HL-60/S4 (cell line): ENCODE results near the gene LANCL2.

ENCODE experiments used
- in situ Hi-C: fragments of 300-500 bp; cut with MboI; formaldehyde crosslinking; loops from 2 replicates; pipeline ENCODE4 v1.14.3; 2022; ENCODE audit warnings: low sequenced_read_pairs

LANCL2 gene

DNA sequence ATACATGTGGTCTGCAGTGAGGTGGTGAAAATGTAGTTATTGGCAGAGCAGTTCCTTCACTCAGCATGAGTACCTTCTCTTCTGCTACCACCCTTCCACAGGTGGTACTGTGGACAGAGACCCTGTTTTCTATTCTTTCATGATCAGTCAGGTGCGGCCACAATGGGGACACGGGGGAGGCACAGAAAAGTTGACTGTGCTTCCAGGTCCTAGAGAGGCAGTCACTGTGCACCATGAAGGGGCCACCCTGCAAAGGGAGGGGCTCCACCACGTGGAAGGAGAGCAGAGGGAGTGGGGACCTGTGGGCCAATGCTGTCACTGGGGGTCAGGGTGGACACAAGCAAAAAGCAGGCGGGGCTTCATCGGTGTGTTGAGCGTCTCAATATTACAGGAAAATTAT lies 3.6 kb upstream of the LANCL2 start:
- in situ Hi-C loops = no loop called here

DNA sequence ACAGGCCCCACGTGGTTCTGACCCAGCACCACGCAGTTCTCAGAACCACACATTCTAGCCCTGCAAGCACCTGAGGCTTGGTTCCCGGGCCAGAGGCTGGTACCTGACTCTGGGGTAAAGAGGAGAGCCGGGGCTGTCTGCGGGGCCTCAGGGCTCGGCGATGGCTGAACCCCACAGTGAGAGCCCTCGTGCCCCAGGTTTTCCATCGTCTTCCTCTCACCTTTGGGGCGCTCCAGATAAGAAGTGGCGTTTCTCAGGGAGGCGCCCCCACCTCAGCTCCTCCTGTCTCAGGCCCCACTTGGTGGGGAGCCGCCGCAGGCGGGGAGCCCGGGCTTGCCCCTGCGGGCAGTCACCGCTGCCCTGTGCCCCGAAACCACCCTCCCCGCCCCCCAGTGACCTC lies 2.2 kb upstream of the LANCL2 start:
- in situ Hi-C loops = no loop called here

DNA sequence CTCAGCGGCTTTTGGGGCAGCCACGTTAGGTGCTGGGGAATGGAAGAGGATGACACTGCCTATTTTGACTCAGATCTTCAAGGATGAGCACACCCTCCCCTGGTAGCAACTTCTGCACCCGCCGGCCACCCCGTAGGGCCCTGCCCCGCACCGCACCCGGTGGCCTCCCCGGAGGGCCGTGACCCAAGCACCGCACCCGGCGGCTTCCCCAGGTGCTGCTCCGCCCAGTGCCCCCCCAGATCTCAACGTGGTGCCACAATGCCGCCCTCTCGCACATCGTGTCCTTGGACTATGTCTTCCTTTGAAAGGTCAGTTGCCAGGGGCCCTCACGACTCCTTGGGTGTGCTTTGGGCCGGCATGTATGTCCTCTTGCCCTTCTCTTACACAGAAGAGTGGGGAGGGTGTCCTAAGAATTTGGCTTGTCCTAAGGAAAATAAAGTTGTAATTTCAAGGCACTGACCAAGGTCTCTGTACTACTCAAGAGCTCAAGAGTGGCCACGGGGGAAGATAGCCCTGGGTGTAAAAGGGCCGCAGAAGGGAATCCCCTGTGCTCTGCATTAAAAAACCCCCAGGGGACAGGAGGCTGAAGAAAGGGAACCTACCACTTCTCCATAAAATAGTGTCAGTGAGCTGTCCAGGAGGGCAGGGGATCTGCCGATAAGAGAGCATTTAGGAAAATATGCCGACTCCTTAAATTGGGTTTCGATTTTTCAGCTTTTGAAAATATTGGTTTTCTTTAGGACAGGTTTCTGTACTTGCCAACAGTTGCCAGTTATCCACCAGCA lies 1.6 kb upstream of the LANCL2 start:
- in situ Hi-C loops = no loop called here

DNA sequence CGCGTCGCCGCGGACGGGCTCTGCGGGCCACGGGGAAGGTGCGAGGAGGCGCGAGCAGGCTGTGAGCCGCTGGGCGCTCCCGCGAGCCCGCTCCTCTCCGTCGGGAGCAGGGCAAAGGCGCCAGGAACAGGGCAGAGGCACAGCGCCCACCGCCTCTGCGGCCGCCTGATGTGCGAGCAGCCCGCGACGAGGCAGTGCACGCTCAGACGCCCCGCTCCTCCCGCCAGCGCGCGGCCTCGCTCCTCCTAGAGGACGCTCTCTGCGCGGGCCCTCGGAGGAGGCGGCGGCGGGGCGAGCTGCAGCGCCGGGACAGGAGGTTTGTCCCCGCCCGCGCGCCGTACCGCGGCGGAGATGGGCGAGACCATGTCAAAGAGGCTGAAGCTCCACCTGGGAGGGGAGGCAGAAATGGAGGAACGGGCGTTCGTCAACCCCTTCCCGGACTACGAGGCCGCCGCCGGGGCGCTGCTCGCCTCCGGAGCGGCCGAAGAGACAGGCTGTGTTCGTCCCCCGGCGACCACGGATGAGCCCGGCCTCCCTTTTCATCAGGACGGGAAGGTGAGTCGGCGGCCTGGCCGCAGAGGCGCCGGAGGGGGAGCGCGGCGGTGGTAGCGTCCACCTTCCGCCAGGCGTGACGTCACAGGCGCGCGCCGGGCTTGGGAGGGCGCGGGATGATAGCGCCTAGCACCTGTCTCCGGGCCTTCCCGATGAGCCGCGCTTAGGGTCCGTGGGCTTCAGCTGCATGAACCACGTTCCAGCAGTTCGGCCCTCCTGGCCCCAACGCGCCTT lies 731 bp downstream of the LANCL2 start:
- in situ Hi-C loops = no loop called here

DNA sequence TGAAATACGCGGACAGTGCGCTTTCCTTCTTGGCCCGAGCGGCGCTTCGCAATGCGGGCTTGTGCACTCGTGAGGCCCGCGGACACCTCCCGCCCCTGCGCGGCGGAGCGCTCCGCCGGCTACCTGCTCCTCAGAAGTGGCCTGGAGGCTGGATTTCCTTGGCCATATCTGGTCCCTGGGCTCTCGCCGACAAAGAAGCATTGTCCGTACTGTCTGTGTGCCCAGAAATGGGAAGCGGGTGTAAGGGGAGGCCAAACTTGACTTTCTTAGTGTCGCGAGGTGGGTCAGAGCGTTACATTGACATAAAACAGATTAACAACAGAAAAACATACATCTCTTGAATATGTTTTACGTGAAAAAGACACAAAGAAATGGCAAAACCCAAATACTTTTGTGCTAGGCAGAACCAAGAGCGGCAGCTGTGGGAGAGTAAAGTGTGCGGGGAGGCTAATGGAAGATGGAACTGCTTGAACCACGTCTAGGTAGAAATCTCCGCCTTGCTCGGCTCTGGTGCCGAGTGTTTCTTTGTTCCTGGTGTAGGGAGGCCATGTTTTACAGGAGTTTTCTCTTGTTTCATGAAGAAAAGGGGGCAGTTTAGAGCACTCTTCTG lies 1.4 kb downstream of the LANCL2 start:
- in situ Hi-C loops = no loop called here

DNA sequence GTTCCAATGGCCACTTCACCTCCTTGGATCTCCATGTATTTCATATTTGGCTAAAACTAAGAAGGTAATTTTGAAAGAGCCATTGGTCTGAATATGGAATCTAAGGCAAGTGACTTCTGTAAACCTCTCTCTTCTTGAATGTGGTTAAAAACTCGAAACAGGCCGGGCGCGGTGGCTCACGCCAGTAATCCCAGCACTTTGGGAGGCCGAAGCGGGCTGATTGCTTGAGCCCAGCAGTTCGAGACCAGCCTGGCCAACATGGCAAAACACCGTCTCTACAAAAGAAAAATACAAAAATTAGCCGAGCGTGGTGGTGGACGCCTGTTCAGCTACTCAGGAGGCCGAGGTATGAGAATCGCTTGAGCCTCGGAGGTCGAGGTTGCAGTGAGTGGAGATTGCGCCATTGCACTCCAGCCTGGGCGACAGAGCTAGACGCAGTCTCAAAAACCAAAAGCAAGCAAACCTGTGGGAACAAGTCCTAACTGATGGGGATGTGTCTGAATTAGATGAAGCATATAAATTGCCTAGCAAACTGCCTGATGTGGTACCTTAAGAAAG lies 2.2 kb downstream of the LANCL2 start:
- in situ Hi-C loops = no loop called here

DNA sequence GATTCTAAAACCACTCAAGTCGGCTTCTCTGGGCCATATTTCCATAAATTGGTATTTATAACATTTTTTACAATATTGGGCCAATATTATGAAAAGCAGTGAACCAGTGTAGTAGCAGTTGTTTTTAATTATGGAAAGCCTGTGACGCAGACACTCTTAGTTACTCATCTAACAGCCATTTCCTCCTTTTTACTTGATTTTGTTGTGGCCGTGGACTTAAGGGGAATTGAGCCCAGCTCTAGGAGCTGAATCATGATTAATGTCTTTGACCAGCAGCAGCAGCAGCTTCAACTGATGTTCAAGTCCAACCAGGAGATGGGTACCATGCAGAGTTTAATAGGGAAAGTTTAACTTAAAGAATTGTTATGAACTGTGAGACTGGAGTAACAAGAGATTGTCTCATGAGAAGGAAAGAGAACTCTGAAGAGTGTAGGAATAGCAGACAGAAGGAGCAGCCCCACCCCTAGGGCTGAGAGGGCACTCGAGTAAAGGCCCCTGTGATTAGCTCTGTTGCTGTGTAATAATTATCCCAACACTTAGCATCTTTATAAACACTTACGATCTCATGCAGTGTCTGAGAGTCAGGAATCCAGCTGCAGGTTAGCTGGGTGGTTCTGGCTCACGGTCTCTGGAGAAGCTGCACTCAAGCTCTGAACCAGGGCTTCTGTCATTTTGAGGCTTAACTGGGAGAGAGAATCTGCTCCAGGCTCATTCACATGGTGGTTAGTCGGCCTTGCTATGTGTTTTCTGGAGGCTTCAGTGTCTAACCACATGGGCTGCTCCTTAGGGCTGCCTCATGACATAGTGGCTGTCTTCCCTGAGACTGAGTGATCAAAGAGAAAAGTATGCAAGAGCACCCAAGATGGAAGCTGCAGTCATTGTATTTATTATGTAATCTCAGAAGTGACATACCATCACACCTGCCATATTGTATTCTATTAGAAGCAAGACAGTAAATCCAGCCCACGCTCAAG lies 4.6 kb downstream of the LANCL2 start:
- in situ Hi-C loops = no loop called here

DNA sequence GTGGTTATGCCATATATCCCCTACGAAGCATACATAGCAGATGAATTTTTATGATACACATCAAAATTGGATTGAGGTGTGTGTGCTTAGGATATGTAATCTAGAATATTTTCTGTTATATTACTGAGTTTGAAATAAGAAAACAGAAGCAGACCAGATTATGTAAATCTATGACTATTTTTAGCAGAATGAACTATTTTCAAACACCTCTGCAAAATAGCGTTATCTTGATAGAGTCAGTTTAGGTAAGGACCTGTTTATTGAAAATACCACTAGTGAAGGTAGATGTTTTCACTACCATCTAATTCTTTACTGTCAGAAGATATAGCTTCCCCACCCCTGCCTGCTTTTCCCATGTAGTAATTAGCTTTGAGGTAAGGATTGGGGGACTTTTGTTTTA lies 9.1 kb downstream of the LANCL2 start:
- in situ Hi-C loops = no loop called here

DNA sequence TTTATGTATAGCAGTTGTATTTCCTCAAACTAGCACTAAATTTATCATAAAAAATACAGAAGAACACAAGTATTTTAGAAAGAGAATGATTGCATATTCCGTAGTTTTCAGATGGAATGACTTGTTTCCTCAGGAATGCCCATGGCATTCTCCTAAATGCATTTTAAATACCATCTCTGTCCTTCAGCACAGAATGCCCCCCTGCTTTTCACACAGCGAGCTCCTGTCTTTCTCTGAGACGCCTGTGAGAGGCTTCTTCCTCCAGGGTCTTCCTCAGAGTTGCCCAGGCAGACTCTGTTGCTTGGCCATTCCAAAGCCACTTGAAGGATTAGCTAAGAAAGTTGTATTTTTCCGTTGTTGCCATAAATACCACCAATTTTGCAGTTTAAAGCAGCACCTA lies 10.1 kb downstream of the LANCL2 start:
- in situ Hi-C loops = no loop called here

DNA sequence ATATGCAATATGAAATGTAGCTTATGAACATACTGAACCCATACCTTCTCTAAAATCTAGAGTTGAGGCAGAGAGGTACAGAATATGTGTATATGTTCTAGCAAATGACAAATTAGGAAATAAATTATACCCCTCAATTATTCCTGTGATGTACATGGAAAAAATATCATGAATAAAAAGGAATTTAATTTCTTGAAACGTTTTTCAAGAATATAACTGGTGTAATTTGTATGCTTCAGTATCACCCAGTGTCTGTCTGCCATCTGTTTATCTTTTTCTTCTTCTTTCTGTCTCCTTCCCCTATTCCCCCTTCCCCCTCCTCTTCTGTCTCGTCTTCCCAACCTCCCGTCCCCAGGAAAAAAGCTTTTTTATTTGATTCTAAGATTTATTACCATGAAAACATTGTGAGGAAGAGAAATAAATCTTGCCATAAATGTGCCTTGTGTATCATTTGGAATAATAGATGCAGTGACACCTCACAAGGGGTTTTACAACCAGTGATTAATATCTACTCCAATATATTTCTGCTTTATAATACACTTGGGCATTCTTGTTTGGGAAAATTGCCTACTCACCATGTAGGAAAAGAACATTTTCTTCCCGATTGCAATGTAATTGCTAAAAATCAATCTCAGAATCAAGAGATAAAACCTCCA lies 12.2 kb downstream of the LANCL2 start:
- in situ Hi-C loops = no loop called here

DNA sequence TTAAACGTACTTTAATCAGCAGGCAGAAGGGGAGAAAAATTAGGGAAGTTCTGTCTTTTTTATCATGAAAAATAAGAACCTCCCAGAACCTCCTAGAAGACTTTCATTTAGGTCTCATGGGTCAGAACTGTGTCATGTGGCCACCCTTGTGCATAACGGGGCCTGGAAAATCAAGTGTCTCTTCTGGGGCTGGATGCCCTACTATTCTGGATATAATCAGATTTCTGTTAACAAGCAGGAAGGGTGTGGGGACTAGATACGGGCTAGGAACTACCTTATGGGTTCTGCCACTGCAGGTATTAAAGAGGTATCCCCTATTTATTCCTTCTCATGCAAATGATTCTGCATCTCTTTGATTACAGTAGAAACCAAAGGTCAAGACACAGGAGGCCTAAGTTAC lies 14.1 kb downstream of the LANCL2 start:
- in situ Hi-C loops = no loop called here

DNA sequence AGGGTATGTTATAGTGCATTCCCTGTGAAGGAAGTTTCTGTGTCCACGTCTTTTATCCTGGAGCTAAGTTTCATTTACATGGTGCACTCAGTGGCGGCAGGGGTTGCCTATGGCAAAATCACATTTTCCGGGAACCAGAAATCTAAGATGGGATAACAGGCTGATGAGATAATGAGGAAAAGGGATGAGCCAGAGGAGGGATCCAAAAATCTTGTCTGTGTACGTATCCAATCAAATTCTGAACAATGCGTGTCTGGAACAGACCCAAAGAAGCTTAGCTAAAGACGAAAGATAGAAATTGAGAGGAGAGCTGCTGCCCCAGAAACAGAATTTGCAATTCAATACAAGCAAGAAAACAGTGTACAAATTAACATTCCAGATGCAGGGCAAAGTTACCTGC lies 16.1 kb downstream of the LANCL2 start:
- in situ Hi-C loops = no loop called here

DNA sequence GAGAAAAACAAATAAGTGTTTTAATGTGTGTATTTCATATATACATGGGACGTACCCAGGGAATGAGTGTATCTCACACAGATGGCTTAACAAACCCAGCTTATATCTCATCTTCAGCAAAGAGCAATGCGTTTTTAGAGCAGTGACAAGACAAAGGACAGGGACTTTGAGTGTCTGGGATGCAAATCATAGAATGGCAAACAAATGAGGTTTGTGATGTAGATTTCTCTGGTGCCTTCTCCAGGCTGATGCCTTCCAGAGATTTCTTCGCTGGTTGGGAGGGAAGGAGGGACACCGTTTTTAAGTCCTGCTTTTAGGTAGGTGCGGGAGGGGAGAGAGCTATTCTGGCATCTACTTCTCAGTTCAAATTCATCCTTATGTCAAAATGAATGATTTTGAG lies 16.6 kb downstream of the LANCL2 start:
- in situ Hi-C loops = no loop called here

DNA sequence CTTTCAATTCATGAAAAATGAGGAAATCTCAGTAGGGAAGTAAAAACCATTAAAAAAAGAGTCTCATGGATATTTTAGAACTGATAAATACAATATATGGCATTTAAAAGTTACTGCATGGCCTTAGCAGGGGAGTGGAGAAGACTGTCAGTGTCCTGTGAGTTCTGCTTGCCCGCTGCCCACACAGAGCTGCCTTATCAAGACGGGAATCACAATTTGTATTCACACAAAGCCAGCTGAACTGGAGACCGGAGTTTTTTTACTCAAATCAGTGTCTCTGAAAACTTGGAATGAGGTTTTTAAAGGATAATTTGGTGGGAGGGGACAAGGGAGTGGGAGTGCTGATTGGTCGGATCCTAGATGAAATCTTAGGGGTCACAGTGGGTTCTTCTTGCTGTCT lies 17.1 kb downstream of the LANCL2 start:
- in situ Hi-C loops = no loop called here

DNA sequence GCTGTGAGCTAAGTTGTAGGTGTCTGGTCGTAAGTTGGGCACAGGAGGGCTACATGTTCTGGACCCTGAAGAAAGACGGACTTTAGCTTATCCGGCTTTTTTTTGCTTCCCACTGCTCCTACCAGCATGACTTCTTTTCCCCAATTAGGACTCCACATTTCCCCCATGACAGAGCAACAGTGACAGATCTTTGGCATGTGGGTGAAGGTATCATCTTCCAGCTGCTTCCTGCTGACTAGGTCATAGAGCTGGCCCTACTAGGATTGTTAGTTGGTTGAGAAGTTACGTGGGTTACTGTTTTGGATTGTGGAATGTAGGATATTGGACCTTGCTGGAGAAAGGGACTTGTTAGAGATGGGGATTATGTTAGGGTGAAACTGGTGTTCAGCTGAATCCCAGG lies 21.4 kb downstream of the LANCL2 start:
- in situ Hi-C loops = no loop called here

DNA sequence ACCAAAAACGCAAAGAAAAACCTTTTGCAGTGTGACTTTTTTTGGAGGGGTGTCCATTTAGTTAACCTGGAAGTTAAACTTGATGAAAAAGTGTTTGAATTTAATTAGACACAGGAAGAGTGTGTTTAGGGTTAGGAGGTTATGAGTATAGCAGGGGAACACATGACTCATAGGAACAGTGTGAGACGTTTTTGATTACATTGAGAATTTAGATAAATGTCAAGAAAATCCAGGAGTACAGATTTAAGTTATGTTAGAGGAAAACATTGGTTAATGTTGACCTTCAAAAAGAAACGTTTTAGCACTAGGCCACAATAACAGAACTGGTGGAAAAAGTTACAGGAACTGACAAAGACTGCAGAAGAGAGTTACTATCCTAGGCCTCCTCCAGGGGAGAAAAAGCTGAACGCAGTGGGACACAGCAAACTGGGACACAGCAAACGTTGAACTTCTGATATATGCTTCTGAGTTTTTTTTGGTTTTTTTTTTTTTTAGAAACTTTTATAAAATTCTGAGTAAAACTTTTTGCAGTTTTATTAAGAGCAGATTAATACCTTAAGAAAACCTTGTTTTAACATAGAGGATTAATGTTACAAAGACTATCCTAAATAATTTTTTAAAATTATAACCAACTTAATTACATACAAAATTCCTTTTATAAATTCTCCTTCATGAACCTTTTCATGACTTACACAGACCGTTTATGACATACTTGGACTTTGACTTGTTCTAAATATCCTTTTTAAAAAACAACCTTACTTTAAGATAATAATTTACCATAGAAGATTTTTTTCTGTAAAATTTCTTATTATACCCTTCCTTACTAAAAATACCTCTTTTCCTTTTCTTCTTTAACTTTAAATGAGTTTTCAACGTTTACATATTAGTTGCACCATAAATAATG lies 22.2 kb downstream of the LANCL2 start:
- in situ Hi-C loops = no loop called here

DNA sequence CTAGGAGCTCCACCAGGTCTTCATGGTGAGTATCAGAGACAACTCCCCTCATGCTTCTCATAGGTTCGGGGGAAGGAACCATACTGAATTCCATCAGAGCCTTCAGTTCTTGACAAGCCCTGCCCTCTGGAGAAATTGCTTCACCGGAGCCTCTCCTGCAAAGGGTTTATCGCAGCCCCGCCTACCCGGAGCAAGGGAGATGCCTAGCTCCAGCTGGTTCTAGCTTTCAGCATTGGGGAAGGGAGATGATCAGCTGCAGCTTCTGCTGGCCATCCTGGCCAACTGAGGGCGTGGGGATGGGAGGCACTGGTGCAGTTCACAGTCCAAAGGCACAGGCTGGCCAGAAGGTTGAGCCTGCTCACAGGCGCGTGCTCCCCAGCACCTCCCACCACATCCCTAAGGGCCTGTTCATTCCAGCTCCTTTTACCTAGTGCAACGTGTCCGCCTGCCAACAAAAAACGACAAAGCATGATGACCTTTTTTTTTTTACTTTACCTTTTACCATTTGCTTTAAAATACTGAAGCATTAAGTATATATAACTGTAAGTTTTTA lies 31.2 kb downstream of the LANCL2 start:
- in situ Hi-C loops = no loop called here

DNA sequence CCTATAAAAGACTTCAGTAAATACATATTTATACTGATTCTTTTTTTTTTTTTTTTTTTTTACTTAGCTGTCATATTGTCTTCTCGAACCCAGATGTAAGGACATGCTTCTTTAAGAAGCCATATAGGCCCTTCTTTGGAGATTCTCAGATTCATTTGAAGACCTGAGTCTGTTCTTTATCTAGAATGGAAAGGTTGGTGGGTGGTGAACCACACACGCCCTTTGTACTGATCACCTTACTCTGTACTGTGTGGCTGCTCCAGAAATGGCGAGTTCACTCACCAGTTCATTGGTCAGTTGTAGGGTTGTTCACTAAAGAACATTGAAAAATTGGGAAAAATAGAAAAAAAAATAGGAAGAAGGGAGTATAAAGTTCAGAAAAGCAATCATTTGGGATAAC lies 32.5 kb downstream of the LANCL2 start:
- in situ Hi-C loops = no loop called here

DNA sequence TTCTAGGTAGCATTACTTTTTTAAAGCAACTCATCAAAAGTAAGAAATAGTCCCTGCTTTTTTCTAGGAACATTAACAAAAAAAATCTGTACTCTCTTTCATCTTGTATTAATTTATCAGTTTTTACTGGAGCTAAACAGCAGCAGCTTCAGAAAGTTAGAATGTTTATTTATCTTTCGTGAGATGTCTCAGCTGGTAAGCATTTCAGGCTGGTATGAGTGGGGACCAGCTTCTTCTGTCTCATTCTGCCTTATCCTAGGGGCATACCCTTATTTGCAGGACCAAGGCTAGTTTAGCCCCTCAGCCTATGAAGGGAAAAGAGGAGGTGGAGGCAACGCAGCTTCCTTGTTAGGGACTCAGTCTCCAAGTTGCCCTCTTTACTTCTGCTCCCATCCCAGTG lies 35.1 kb downstream of the LANCL2 start:
- in situ Hi-C loops = loop anchor here (25.0 kb wide), 2 partner anchors 113 to 638 kb away; partner anchors contain the start of gene SEC61G
